Omental fat pad (tissue), 4 donors: ENCODE measurements around the gene FBXO22. TPM values are rescaled to one million over a fixed set of nuclear protein-coding genes. Genes with fewer than 3 reads are reported as not detected.
A peak's percentile ranks its signal among the peaks of the same experiment; 100 is the strongest.

Source experiments
- ATAC-seq: fragments of 150-250 bp; one replicate; pipeline ENCODE4 v1.9.1; 2016; ENCODE audit warnings: mild to moderate bottlenecking, moderate library complexity; ENCODE audit not compliant: low FRiP score
- DNase-seq: peaks from one replicate; pipeline ENCODE4 v3.0.0-alpha.2; 2019; ENCODE audit warnings: low spot score
- total RNA-seq, 4 donors: library from RNA; depleted of rRNA; stranded (reverse); fragments of >200 nt; gene quantifications; one replicate each; pipeline ENCODE4 v1.1.0, GENCODE V29; 2016
- TF ChIP-seq, protein P1 (sequence below), 3 donors: fragments of 450-650 bp; IDR thresholded peaks; one replicate each; pipeline ENCODE4 v1.5.1; 2016 to 2017; ENCODE audit warnings: antibody characterized with exemption in 3 of 3, mild to moderate bottlenecking in 3 of 3, moderate library complexity in 2 of 3

FBXO22 gene
- total RNA-seq, 4 donors from 2014 or later = 9.8 to 14.5 (median 11.7) TPM

DNA sequence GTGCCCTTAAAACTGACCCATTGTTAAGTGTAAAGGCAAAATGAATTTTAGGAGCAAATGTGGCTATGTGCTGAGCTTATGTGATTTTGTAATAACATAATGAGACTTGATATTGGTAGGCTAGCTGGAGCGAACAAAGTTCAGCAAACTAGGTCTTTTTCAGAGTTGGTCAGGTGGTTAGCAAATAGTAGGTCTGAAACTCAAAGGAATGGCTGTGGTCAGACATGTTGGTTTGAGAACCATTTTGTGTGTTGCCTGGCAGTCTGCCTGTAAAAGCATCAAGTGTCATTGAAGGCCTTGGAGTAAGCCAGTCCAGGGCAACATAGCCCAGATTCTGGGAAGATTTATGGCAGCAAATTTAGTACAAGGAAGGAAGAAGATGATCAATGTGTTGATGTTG, 16.4 kb downstream of the FBXO22 start:
- TF ChIP-seq, protein P1, sequence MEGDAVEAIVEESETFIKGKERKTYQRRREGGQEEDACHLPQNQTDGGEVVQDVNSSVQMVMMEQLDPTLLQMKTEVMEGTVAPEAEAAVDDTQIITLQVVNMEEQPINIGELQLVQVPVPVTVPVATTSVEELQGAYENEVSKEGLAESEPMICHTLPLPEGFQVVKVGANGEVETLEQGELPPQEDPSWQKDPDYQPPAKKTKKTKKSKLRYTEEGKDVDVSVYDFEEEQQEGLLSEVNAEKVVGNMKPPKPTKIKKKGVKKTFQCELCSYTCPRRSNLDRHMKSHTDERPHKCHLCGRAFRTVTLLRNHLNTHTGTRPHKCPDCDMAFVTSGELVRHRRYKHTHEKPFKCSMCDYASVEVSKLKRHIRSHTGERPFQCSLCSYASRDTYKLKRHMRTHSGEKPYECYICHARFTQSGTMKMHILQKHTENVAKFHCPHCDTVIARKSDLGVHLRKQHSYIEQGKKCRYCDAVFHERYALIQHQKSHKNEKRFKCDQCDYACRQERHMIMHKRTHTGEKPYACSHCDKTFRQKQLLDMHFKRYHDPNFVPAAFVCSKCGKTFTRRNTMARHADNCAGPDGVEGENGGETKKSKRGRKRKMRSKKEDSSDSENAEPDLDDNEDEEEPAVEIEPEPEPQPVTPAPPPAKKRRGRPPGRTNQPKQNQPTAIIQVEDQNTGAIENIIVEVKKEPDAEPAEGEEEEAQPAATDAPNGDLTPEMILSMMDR (IDR thresholded peaks at IDR 0.05) = no peak
- ATAC-seq (no peak), DNase-seq (no peak)

DNA sequence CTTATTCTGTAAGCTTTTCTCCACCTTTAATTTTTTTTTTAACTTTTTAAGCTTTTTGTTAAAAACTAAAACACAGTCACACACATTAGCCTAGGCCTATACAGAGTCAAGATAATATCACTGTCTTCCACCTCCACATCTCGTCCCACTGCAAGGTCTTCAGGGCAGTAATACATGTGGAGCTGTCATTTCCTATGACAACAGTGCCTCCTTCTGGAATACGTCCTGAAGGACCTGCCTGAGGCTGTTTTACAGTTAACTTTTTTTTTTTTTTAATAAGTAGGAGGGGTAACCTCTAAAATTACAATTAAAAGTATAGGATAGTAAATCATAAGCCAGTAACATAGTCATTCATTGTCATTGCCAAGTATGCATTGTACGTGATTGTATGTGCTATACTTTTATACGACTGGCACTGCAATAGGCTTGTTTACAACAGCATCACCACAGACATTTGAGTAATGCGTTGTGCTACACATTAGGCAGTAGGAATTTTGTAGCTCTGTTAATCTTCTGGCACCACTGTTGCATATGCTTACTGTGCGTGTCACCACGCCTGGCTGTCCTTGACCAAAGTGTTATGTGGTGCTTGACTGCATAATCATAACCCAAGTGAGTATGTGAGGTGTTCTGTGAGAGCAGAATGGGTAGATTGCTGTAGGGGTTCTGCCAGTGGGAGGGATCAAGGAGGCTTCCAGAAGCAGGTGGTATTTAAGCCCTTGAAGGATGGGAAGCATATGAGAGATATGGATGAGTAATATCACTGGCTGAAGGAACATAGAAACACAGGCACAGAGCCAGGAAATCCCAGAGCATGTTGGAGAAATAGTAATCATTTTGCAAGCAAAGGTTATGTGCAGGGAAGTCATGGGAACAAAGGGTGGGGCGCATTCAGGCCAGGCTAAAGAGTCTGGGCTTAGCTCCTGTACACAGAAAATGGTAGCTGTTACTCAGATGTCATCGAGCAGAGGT, 18.3 kb downstream of the FBXO22 start:
- TF ChIP-seq, protein P1 (IDR thresholded peaks at IDR 0.05) = no peak
- DNase-seq = no peak
- peak; percentile 86 for ATAC-seq

- TF ChIP-seq, protein P1 (IDR thresholded peaks at IDR 0.05) = no peak
- ATAC-seq = no peak
Observed at GRCh38 chr15:75923756-75924155, 20.1 kb downstream of the FBXO22 start.

GRCh38 chr15:75924576-75924975, 20.9 kb downstream of the FBXO22 start:
- DNase-seq (no peak), ATAC-seq (no peak)
- TF ChIP-seq, protein P1 (IDR thresholded peaks at IDR 0.05) = no peak

More at GRCh38 chr15:75923756-75924155, 20.1 kb downstream of the FBXO22 start:
- DNase-seq = no peak

DNA sequence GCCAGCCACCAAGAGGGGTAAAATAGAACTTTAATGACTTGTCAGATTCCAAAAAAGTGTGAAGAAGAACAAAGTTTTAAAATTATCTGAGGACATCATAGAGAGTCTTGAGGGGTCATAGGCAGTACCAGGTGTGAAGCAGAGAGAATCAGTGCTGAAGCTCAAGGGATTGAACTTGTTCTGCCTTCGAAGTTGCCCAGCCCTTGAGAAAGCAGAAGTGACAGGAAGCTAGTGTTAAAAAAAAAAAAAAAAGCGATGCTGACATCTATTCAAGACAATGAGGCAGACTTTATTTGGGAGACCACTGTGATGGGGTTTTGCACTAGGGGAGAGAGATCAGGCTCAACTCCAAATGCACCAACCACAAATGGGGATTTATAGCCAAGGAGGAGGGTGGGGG, 21.8 kb downstream of the FBXO22 start:
- DNase-seq (no peak), ATAC-seq (no peak)
- TF ChIP-seq, protein P1 (IDR thresholded peaks at IDR 0.05) = no peak

DNA sequence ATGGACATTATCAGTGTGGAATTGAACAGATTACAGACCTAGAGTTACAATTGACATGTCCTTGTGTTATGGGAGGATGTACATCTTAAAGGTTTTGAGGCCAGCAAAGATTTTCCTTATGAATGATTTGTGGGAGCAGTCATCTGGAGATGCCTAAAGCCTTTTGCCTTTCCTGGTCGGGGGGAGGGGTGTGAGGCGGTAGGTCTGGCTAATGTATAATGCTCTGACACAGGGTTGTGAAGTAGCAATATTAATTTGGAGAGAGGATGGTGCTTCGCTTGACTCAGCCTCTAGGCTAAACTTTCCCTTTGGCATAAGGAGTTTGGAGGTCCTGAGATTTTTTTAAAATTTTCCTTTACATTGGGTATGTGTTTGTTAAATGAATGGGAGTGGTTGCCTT, 23.3 kb downstream of the FBXO22 start:
- ATAC-seq (no peak), DNase-seq (no peak)
- TF ChIP-seq, protein P1 (IDR thresholded peaks at IDR 0.05) = no peak

- DNase-seq = no peak
- no peak for ATAC-seq
- TF ChIP-seq, protein P1 (IDR thresholded peaks at IDR 0.05) = no peak
Observed at GRCh38 chr15:75927601-75928000, 23.9 kb downstream of the FBXO22 start.
